Smooth muscle cell (in vitro differentiated cells): ENCODE data around the gene MUC4. TPM values are rescaled to one million over a fixed set of nuclear protein-coding genes. Genes with fewer than 3 reads are reported as not detected.
"Not testable (repeated sequence)": the region's sequence is repeated elsewhere in the genome, so short reads cannot be mapped to it uniquely, and the experiment has no call there.

Source experiments
- DNase-seq: peaks from one replicate; lab custom pipeline; 2025; ENCODE audit not compliant: unreplicated experiment; lab: John Stamatoyannopoulos, UW
- H2AFZ ChIP-seq: fragments of 200-600 bp; sonication (generic); 2 replicates; pipeline ENCODE4 v1.6.0; 2016; ENCODE audit warnings: antibody characterized with exemption, low read depth, mild to moderate bottlenecking
- H3F3A ChIP-seq: fragments of 200-600 bp; sonication (generic); 2 replicates; pipeline ENCODE4 v1.6.0; 2017; ENCODE audit warnings: antibody characterized with exemption, low read depth
- H3K27ac ChIP-seq: fragments of 200-600 bp; sonication (generic); 2 replicates; pipeline ENCODE4 v1.5.1; 2016; ENCODE audit warnings: low read depth, mild to moderate bottlenecking
- H3K27me3 ChIP-seq: fragments of 200-600 bp; sonication (generic); 2 replicates; pipeline ENCODE4 v1.6.1; 2016; ENCODE audit warnings: low read depth, mild to moderate bottlenecking
- H3K36me3 ChIP-seq: fragments of 200-600 bp; sonication (generic); 2 replicates; pipeline ENCODE4 v1.5.1; 2016; ENCODE audit warnings: low read depth
- H3K4me1 ChIP-seq: fragments of 200-600 bp; sonication (generic); 2 replicates; pipeline ENCODE4 v1.5.1; 2016; ENCODE audit warnings: low read depth
- H3K4me2 ChIP-seq: fragments of 200-600 bp; sonication (generic); 2 replicates; pipeline ENCODE4 v1.6.0; 2016; ENCODE audit warnings: mild to moderate bottlenecking
- H3K4me3 ChIP-seq: fragments of 200-600 bp; sonication (generic); 2 replicates; pipeline ENCODE4 v1.5.1; 2016; ENCODE audit warnings: mild to moderate bottlenecking
- H3K79me2 ChIP-seq: fragments of 200-600 bp; sonication (generic); 2 replicates; pipeline ENCODE4 v1.6.0; 2016; ENCODE audit warnings: low read depth, mild to moderate bottlenecking
- H3K9ac ChIP-seq: fragments of 200-600 bp; sonication (generic); 2 replicates; pipeline ENCODE4 v1.6.0; 2016; ENCODE audit warnings: low read depth
- H3K9me3 ChIP-seq: fragments of 200-600 bp; sonication (generic); replicated peaks from 2 replicates; pipeline ENCODE4 v1.5.1; 2016; ENCODE audit warnings: low read depth
- H4K20me1 ChIP-seq: fragments of 200-600 bp; sonication (generic); 2 replicates; pipeline ENCODE4 v1.6.0; 2016; ENCODE audit warnings: low read depth
- CTCF ChIP-seq: fragments of 200-600 bp; sonication (generic); IDR thresholded peaks from 2 replicates; pipeline ENCODE4 v1.5.1; 2017; ENCODE audit warnings: borderline replicate concordance, mild to moderate bottlenecking, antibody characterized with exemption; ENCODE audit not compliant: insufficient read depth, poor library complexity, severe bottlenecking
- WGBS: methylation state at CpG from one replicate; pipeline ENCODE4 v1.1.7; 2016; ENCODE audit warnings: low lambda C conversion rate; 5-methylcytosine and 5-hydroxymethylcytosine counted together
- polyA plus RNA-seq: library from polyadenylated mRNA; unstranded; fragments of >200 nt; fragmentation: Nextera tagmentation; extraction: Ambion mirVana; gene quantifications from 2 replicates; pipeline ENCODE4 v1.2.1, GENCODE V29; 2016
- total RNA-seq: library from RNA; depleted of rRNA; stranded (reverse); fragments of >200 nt; gene quantifications from 2 replicates; pipeline ENCODE4 v1.2.3, GENCODE V29; 2014

MUC4 gene
- total and polyA plus RNA-seq, 2 experiments from 2014 or later: not detected

DNA sequence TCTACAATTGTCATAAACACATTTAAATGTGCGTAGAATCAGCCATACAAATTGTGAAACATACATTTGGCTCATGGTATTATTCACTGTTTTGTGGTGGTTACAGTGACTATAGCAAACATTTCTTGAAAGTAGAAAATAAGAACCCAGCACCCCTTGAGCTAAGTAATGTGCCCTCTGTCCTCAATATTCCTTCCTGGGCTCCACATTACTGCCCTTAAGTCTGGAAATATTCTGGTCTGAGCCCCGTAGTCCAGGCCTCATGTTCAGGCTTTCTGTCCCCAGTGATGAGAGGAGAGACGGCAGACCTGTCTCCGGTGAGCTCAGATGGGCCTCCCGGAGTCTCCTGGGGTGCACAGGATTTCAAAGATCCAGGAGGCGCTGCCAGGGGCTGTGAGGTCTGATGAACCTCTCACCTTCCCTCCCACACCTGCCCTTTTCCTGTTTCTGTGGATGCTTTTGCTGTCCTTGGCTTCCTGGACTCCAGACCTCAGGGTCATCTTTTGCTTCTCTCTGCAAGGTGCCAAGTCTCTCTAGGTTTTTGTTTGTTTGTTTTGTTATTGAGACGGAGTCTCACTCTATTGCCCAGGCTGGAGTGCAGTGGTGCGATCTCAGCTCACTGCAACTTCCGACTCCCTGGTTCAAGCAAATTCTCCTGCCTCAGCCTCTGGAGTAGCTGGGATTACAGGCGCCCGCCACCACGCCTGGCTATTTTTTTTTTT lies 99.8 kb downstream of the MUC4 start:
- Histone ChIP-seq H2AFZ (no peak overlapping the region), H3F3A (no peaks in the 10 kb centered on the region), H3K4me3 (no peak overlapping the region), H3K27ac (no peak overlapping the region), H3K79me2 (no peaks in the 10 kb centered on the region), H4K20me1 (no peaks in the 10 kb centered on the region), H3K4me2 (no peak overlapping the region), H3K36me3 (no peaks in the 10 kb centered on the region), H3K9me3 (no peaks in the 10 kb centered on the region), H3K4me1 (no peaks in the 10 kb centered on the region), H3K9ac (no peak overlapping the region), H3K27me3 (no peaks in the 10 kb centered on the region)
- DNase-seq: no peak
- WGBS: 85% methylated on average over 12 of the region's 12 CpGs
- TF ChIP-seq CTCF: no peak

- not testable (repeated sequence) for H3K4me3 ChIP-seq, H3K4me1 ChIP-seq, H4K20me1 ChIP-seq, DNase-seq, H3K9me3 ChIP-seq, H3F3A ChIP-seq, H3K9ac ChIP-seq, H3K79me2 ChIP-seq, H3K27ac ChIP-seq, H3K4me2 ChIP-seq, H2AFZ ChIP-seq, H3K27me3 ChIP-seq, H3K36me3 ChIP-seq
- WGBS: 77% methylated on average over 2 of the region's 2 CpGs
These were observed 100.5 kb downstream of the MUC4 start for GRCh38 chr3:195711091-195711812.

DNA sequence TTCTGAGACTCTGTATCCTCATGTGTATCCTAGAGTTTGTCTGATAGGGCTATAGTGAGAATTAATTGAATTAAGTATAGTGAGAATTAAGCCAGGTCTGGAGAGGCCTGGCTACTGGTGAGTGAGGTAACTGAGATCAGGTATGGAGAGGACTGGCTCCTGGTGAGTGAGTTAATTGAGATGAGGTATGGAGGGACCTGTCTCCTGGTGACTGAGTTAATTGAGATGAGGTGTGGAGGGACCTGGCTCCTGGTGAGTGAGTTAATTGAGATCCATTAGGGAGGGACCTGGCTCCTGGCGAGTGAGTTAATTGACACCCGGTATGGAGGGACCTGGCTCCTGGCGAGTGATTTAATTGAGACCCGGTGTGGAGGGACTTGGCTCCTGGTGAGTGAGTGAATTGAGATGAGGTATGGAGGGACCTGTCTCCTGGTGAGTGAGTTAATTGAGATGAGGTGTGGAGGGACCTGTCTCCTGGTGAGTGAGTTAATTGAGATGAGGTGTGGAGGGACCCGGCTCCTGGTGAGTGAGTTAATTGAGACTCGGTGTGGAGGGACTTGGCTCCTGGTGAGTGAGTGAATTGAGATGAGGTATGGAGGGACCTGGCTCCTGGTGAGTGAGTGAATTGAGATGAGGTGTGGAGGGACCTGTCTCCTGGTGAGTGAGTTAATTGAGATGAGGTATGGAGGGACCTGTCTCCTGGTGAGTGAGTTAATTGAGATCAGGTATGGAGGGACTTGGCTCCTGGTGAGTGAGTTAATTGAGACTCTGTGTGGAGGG lies 101.4 kb downstream of the MUC4 start:
- 59% methylated on average over 6 of the region's 6 CpGs for WGBS
- not testable (repeated sequence) for H3F3A ChIP-seq, H3K79me2 ChIP-seq, H2AFZ ChIP-seq, H3K4me3 ChIP-seq, DNase-seq, H3K27ac ChIP-seq, H3K4me2 ChIP-seq, H3K4me1 ChIP-seq, H3K9ac ChIP-seq, H4K20me1 ChIP-seq, H3K9me3 ChIP-seq, H3K36me3 ChIP-seq, H3K27me3 ChIP-seq

- H3K27me3 ChIP-seq: no peaks in the 10 kb centered on the region
- H3K4me3 ChIP-seq: no peak overlapping the region
- no peaks in the 10 kb centered on the region for H4K20me1 ChIP-seq
- H3K9me3 ChIP-seq: no peaks in the 10 kb centered on the region
- no peak for DNase-seq
- H3K4me1 ChIP-seq: no peaks in the 10 kb centered on the region
- 96% methylated on average over 6 of the region's 6 CpGs for WGBS
- no peaks in the 10 kb centered on the region for H3F3A ChIP-seq
- TF ChIP-seq CTCF: no peak
- no peaks in the 10 kb centered on the region for H3K79me2 ChIP-seq
- no peak overlapping the region for H3K9ac ChIP-seq
- no peak overlapping the region for H3K27ac ChIP-seq
- H3K36me3 ChIP-seq: no peaks in the 10 kb centered on the region
- no peak overlapping the region for H3K4me2 ChIP-seq
- H2AFZ ChIP-seq: no peak overlapping the region
These were observed 102.0 kb downstream of the MUC4 start for GRCh38 chr3:195709676-195710085.
